Neural cell (in vitro differentiated cells): ENCODE data around the gene CARHSP1.

ENCODE experiments used
- CTCF ChIP-seq: fragments of 450-650 bp; IDR thresholded peaks from 2 replicates; pipeline ENCODE4 v1.5.1; 2014; ENCODE audit warnings: antibody characterized with exemption, mild to moderate bottlenecking, moderate library complexity; ENCODE audit not compliant: poor library complexity, severe bottlenecking
- EP300 ChIP-seq: fragments of 450-650 bp; conservative IDR thresholded peaks from 2 replicates; pipeline ENCODE4 v1.6.1; 2014; ENCODE audit warnings: antibody characterized with exemption, mild to moderate bottlenecking, moderate library complexity; ENCODE audit not compliant: poor library complexity, severe bottlenecking
- EZH2 ChIP-seq: fragments of 200-600, 300-800 bp; shearing (Covaris generic), sonication (generic); IDR thresholded peaks from 2 replicates; pipeline ENCODE4 v1.6.1; 2014; ENCODE audit warnings: antibody characterized with exemption, low read length, borderline replicate concordance, mild to moderate bottlenecking; ENCODE audit not compliant: insufficient read depth, poor library complexity, severe bottlenecking
- POLR2AphosphoS5 ChIP-seq: IDR thresholded peaks from 2 replicates; pipeline ENCODE4 v1.6.1; 2012
- RAD21 ChIP-seq: fragments of 450-650 bp; conservative IDR thresholded peaks from 2 replicates; pipeline ENCODE4 v1.6.1; 2014; ENCODE audit warnings: antibody characterized with exemption, mild to moderate bottlenecking, moderate library complexity
- REST ChIP-seq: IDR thresholded peaks from 2 replicates; pipeline ENCODE4 v1.6.1; 2012; ENCODE audit warnings: borderline replicate concordance
- SMC3 ChIP-seq: fragments of 450-650 bp; conservative IDR thresholded peaks from 2 replicates; pipeline ENCODE4 v1.6.1; 2014; ENCODE audit warnings: antibody characterized with exemption, mild to moderate bottlenecking, moderate library complexity; ENCODE audit not compliant: poor library complexity

- TF ChIP-seq POLR2AphosphoS5: peak; percentile 17
- TF ChIP-seq EP300: no peak
- TF ChIP-seq CTCF: no peak
- no peak for TF ChIP-seq RAD21
- no peak for TF ChIP-seq REST
- no peak for TF ChIP-seq EZH2
- TF ChIP-seq SMC3: no peak
Measured at GRCh38 chr16:8885674-8886592, 17.1 kb upstream of the CARHSP1 start.
